Fibroblast of villous mesenchyme (primary cell): ENCODE data around the gene DKK3. TPM values are rescaled to one million over a fixed set of nuclear protein-coding genes. Genes with fewer than 3 reads are reported as not detected.
A peak's percentile ranks its signal among the peaks of the same experiment; 100 is the strongest.

Source experiments
- DNase-seq: peaks from one replicate; pipeline ENCODE4 v3.0.0-alpha.2; 2010; ENCODE audit warnings: low read depth
- H3K4me3 ChIP-seq: 2 replicates; pipeline ENCODE4 v1.5.1; 2011; ENCODE audit warnings: low read depth, mild to moderate bottlenecking, low read length
- CTCF ChIP-seq: IDR thresholded peaks from 2 replicates; pipeline ENCODE4 v1.5.1; 2012; ENCODE audit warnings: low read depth, mild to moderate bottlenecking, low read length; ENCODE audit not compliant: insufficient read depth
- total RNA-seq: library from RNA; depleted of rRNA; stranded (reverse); fragments of >200 nt; gene quantifications from 2 replicates; pipeline ENCODE4 v1.2.3, GENCODE V29; 2012

Gene DKK3
- total RNA-seq, 1 donor = 338 TPM

GRCh38 chr11:11929920-11930319 is 78.5 kb downstream of the DKK3 start:
- H3K4me3 ChIP-seq = no peak overlapping the region
- TF ChIP-seq CTCF = no peak
- DNase-seq = no peak

- DNase-seq = no peak
- H3K4me3 ChIP-seq = no peak overlapping the region
- no peak for TF ChIP-seq CTCF
Measured at GRCh38 chr11:11923828-11924227, 84.6 kb downstream of the DKK3 start.

GRCh38 chr11:11916981-11917399 is 91.4 kb downstream of the DKK3 start:
- TF ChIP-seq CTCF = no peak
- no peak overlapping the region for H3K4me3 ChIP-seq
- peak; percentile 41 for DNase-seq

GRCh38 chr11:11915625-11916024 is 92.8 kb downstream of the DKK3 start:
- TF ChIP-seq CTCF = no peak
- no peak for DNase-seq
- H3K4me3 ChIP-seq = no peak overlapping the region

GRCh38 chr11:11913395-11913794 is 95.0 kb downstream of the DKK3 start:
- DNase-seq = no peak
- TF ChIP-seq CTCF = no peak
- H3K4me3 ChIP-seq = no peak overlapping the region

Other genes with a start within 250 kb of the DKK3 start
- 93.4 and 116 TPM in 2 replicates for gene USP47, start 166.7 kb downstream of the DKK3 start, total RNA-seq
- 164 and 323 TPM in 2 replicates for gene MICAL2, start 102.0 kb upstream of the DKK3 start, total RNA-seq